NK-92 (cell line): ENCODE data around the gene GPR137B.

ENCODE experiments used
- DNase-seq: peaks from one replicate; lab custom pipeline; 2025; ENCODE audit not compliant: unreplicated experiment; lab: John Stamatoyannopoulos, UW

GPR137B gene

DNA sequence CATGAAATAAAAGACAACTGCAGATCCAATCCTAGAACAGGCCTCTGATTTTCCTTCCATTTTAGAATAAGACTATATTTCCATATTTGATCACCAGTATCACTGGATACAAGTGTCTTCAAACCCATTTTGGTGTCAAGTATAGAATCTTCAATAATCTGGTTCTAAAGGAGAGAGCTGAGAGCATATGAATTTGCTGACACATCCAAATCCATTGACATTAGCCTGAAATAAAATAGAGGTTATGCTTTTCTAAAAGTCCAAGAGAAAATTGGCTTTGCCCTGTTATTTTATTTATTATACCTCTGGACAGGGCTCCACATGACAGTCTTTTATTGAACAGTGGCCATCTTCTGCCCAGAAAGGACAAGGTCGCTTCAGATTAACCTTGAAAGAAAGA is 110.8 kb downstream of the GPR137B start:
- no peak for DNase-seq

DNA sequence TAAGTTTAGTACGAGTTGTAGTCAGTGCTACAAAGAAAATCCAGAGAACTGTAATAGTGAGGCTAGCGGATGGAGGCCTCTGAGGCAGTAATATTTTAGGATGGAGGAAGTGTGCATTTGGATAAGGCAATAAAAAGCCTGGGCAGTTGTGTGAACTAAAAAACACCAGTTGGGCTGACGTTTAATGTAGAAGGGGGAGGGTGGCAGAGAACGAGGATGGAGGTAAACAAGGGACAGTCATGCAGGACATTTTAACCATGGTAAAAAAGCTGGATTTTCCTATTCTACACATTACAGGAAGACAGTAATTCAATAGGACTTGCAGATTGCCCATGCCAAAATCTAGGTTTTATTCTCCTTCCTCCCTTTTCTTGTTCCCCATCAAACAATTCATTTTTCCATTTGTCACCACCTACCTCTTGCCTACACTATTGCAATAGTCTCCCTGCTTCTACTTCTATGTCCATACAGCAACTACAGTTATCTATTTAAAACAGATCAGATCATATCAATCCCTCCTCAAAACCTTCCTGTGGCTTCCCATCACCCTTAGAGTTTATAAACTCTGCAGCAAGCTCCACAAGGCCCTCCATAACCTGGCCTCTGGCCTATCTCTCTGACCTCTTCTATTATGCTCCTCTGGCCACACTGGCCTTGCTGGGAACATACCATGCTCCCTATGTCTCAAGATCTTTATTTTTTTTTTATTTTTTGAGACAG is 111.7 kb downstream of the GPR137B start:
- no peak for DNase-seq

DNA sequence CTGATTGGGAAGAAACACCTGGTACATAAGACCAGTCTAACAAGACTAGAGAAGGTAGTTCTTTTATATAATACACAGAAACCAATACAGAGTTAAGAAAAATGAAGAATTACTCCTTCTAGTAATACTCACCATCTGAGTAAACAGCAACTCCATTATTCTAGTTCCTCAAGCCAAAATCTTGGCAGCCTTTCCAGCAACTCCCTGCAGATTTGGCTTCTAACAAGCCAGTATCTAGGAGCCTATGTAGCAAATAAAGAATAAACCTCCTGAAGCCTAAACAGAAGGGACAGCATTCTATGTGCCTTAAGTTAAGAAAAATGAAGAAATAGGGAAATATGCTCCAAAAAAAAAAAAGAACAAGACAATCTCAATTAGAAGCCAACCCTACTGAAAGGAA is 114.9 kb downstream of the GPR137B start:
- DNase-seq, result no peak

DNA sequence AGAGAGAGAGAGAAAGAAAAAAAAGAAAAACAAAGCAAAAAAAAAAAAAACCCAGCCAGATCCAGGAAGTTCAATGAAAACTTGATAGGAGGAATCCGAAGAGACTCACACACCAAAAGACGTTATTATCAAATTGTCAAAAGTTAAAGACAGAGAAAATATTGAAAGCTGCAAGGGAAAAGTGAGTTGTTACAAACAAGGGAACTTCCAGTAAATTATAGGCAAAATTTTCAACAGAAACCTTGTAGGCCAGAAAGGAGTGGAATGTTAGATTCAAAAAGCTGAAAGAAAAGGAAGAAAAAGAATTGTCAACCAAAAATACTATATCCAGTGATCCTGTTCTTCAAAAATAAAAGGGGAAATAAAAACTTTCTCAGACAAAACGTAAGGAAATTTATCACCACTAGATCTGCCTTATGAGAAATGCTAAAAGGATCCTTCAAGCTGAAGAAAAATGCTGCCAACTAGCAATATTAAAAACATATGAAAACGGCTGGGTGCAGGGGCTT is 115.8 kb downstream of the GPR137B start:
- DNase-seq, result no peak
